ENCODE measurements around the gene TRIM4. TPM values are rescaled to one million over a fixed set of nuclear protein-coding genes. Genes with fewer than 3 reads are reported as not detected.

The TRIM4 gene
- total and polyA plus RNA-seq, 2 experiments from 2014 or later = 5.5 to 13.7 TPM

GRCh38 chr7:99930376-99930775 lies 11.0 kb upstream of the TRIM4 start:
- Histone ChIP-seq H3K36me3 (ENCODE audit: insufficient read depth) (no peaks in the 10 kb centered on the region), H4K20me1 (replicated peaks; ENCODE audit: insufficient read depth) (no peaks in the 10 kb centered on the region), H3K9me2 (ENCODE audit: insufficient read depth) (peaks cover 24% of the 10 kb centered on the region), H2AFZ (no peak overlapping the region), H3K79me2 (replicated peaks; ENCODE audit: insufficient read depth) (no peaks in the 10 kb centered on the region), H3K27ac (ENCODE audit: low read depth) (no peak overlapping the region), H3K27me3 (ENCODE audit: insufficient read depth) (no peaks in the 10 kb centered on the region), H3K4me2 (peak overlapping the region; percentile 70; the same call in 1 of the 2 replicates), H3F3A (replicated peaks; ENCODE audit: low read depth) (no peaks in the 10 kb centered on the region), H3K4me1 (ENCODE audit: insufficient read depth) (peaks cover 9% of the 10 kb centered on the region), H3K4me3 (peak overlapping the region; percentile 49; the same call in 1 of the 2 replicates)
- Mint-ChIP-seq H3K4me1 (peaks cover 39% of the 10 kb centered on the region), H3K4me3 (no peak overlapping the region), H3K27ac (no peak overlapping the region), H3K36me3 (ENCODE audit: low read depth) (peaks cover 11% of the 10 kb centered on the region; the same call in 2 of the 3 replicates), H3K27me3 (ENCODE audit: insufficient read depth, low read depth, poor library complexity) (peaks cover 12% of the 10 kb centered on the region), H3K9me3 (no peaks in the 10 kb centered on the region)
- DNase-seq (ENCODE audit: low spot score) = no peak
- TF ChIP-seq EZH2phosphoT487 (IDR thresholded peaks at IDR 0.05; ENCODE audit: unreplicated experiment) (no peak), JUNB (IDR thresholded peaks at IDR 0.05; ENCODE audit: unreplicated experiment) (no peak), POLR2AphosphoS5 (IDR thresholded peaks at IDR 0.05; ENCODE audit: low read depth) (no peak), EZH2 (IDR thresholded peaks at IDR 0.05; ENCODE audit: low read depth, unreplicated experiment) (no peak), ZNF462 (CRISPR knock-in tag; IDR thresholded peaks at IDR 0.05) (no peak), ZNF114 (CRISPR knock-in tag; IDR thresholded peaks at IDR 0.05) (no peak)
- ATAC-seq = no peak

DNA sequence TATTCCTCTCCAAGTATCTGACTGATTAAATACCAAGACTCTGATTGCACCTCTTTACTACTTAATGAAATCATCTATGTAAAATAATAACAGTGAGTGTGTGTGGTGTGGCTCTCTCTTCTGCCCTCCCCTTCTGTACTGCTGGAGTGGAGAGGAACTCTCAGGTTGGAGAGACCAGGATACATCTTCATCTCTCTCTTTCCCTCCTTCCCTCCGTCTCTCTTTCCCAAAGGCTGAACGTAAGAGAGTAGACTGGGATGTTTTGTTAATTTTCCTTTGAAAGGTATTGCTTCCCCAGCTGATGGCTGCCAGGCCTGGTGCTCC lies 10.4 kb upstream of the TRIM4 start:
- Histone ChIP-seq H3K36me3 (ENCODE audit: insufficient read depth) (no peaks in the 10 kb centered on the region), H3K27ac (ENCODE audit: low read depth) (no peak overlapping the region; the same call in 1 of the 2 replicates), H3K4me1 (ENCODE audit: insufficient read depth) (peaks cover 9% of the 10 kb centered on the region), H4K20me1 (replicated peaks; ENCODE audit: insufficient read depth) (no peaks in the 10 kb centered on the region), H3F3A (replicated peaks; ENCODE audit: low read depth) (no peaks in the 10 kb centered on the region), H3K4me2 (peak overlapping the region; percentile 70; the same call in 1 of the 2 replicates), H2AFZ (peak overlapping the region; percentile 29; the same call in 1 of the 2 replicates), H3K4me3 (peak overlapping the region; percentile 49), H3K9me2 (ENCODE audit: insufficient read depth) (peaks cover 24% of the 10 kb centered on the region), H3K27me3 (ENCODE audit: insufficient read depth) (no peaks in the 10 kb centered on the region), H3K79me2 (replicated peaks; ENCODE audit: insufficient read depth) (no peaks in the 10 kb centered on the region)
- TF ChIP-seq REST (IDR thresholded peaks at IDR 0.05; ENCODE audit: unreplicated experiment) = no peak
- TF ChIP-seq NANOG (IDR thresholded peaks at IDR 0.05; ENCODE audit: borderline replicate concordance) = no peak
- no peak for TF ChIP-seq POLR2AphosphoS5 (IDR thresholded peaks at IDR 0.05; ENCODE audit: low read depth)
- no peak for TF ChIP-seq ZNF114 (CRISPR knock-in tag; IDR thresholded peaks at IDR 0.05)
- no peak for TF ChIP-seq ETS1 (IDR thresholded peaks at IDR 0.05)
- TF ChIP-seq JUNB (IDR thresholded peaks at IDR 0.05; ENCODE audit: unreplicated experiment) = no peak
- Mint-ChIP-seq H3K9me3 (no peaks in the 10 kb centered on the region), H3K4me1 (peaks cover 37% of the 10 kb centered on the region), H3K27ac (no peak overlapping the region), H3K27me3 (ENCODE audit: insufficient read depth, low read depth, poor library complexity) (peaks cover 12% of the 10 kb centered on the region), H3K4me3 (peak overlapping the region; percentile 65), H3K36me3 (ENCODE audit: low read depth) (peaks cover 6% of the 10 kb centered on the region; the same call in 2 of the 3 replicates)
- peak; percentile 10; the same call in 1 of the 3 replicates for ATAC-seq
- DNase-seq (ENCODE audit: low spot score) = no peak
